NCI-H2081 treated with DMSO at 0.1 percent for 48 hours (cell line): ENCODE results near the gene CDRT4.

Source experiments
- DNase-seq: peaks from one replicate; lab custom pipeline; 2025; lab: John Stamatoyannopoulos, UW

Gene CDRT4

DNA sequence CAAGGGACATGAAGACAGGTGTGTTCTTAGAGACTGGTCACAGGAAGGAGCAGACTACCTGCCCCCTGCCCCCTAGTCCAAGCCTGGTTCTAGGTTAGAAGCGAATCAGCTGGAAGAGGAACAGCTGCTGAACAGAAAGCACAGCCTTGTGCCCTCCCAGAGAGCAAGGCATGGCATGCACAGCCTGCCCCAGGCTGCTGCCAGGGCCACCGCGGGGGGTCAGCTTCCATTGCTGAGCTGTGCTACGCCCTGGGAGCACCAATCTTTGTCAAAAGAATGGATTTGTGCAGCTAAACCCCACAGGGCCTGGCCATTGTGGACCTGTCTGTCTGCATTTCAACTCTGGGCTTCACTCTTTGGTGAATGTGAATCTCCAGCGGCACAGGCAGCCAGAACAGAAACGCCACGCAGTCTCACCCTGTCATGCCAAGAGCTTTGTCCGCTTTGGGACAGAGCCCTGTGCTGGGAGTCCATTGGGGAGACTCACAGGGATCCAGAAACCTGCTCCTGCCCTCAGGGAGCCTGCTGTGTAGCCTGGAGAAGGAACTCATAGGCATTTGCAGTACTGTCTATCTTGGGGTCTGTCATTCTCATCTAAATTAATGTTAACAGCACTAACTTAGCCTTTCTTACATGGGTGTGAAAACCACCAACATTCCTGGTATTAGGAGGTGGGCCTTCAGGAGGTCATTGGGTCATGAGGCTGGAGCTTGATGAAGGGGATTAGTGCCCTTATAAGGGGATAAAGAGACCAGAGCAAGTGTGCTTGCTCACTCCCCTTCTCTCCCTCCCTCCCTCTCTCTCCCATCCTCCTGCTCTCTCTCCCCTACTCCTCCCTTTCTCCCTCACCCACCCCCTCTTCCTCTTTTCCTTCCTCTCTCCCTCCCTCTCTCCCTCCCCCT is 25.6 kb upstream of the CDRT4 start:
- DNase-seq = no peak

DNA sequence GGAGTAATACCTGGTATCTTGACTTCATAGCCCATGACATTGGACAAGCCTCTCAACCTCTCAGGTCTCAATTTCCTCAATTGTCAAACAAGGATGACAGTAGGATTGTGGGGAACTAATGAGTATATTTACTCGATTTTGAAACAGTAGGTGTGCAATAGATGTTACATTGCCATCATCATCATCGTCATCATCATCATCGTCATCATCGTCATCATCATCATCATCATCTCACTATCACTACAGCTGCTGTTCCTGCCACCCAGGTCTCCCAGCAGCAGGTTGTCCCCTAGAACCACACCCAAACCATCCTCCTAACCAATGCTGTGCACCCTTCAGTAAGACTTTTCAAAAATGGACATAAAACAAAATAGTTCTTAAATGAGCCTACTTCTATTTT is 24.8 kb upstream of the CDRT4 start:
- no peak for DNase-seq

- DNase-seq = no peak
These were observed 23.3 kb upstream of the CDRT4 start for GRCh38 chr17:15490634-15491261.

GRCh38 chr17:15488557-15488956 is 21.1 kb upstream of the CDRT4 start:
- no peak for DNase-seq

DNA sequence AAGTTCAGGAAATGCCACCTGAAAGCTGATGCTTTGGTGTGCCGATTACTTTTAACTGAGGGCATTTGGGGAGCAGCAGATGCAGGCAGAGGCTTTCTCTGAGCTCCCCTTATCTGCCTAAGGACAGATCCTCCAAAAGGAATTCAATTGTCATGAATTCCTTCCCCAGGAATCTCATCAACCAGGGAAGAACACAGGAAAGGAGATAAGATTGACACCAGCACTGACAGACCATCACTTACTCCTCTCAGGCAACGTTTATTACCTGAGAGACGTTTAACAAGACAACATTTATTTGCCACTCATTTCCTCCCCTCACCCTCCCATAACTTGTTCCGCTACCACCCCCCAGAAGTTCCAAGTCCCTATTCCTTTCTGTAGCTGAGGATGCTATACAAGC is 17.6 kb upstream of the CDRT4 start:
- DNase-seq = no peak

GRCh38 chr17:15483431-15483830 is 16.0 kb upstream of the CDRT4 start:
- no peak for DNase-seq

GRCh38 chr17:15482476-15482875 is 15.1 kb upstream of the CDRT4 start:
- no peak for DNase-seq

GRCh38 chr17:15481481-15481880 is 14.1 kb upstream of the CDRT4 start:
- DNase-seq = no peak

DNA sequence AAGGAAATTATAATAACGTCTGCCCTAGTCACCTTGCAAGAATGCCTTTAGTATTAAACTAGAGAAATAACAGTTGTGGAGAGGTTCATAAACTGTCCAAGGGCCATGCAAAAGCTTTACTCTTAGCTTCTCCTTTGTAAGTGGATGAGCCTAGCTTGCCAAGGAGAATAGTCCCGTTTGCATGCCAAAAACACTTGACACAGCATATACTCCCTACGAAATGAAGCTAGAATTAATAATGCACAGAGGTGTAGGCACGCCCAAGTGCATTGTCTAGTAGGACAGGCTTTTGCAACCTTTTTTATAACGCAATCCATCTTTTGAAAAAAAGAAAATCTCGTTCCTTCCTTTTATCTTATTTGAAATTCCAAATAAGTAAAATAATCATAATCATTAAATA is 12.8 kb upstream of the CDRT4 start:
- no peak for DNase-seq

GRCh38 chr17:15479703-15480102 is 12.3 kb upstream of the CDRT4 start:
- no peak for DNase-seq

GRCh38 chr17:15478845-15479244 is 11.4 kb upstream of the CDRT4 start:
- no peak for DNase-seq

- DNase-seq = no peak
These were observed 8.4 kb upstream of the CDRT4 start for GRCh38 chr17:15475631-15476354.

GRCh38 chr17:15472891-15473290 is 5.5 kb upstream of the CDRT4 start:
- DNase-seq = no peak

DNA sequence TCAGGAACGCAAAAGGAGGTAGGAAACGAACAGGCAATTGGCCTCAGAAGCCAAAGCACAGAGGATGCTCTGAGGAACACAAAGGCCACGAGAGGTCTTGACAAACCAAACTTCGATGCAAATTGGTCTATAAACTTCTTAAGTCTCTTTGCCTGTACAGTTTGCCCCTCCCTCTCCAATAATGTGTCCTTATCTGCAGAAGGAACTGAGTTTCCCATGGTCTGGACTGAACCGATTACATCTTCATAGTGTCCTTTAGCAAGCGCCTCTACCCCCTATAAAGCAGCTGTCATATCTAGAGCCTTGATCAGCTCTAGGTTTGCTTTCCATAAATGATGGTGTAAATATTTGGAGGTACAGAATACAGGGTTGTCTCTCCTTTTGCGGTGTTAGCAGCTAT is 3.1 kb upstream of the CDRT4 start:
- no peak for DNase-seq

DNA sequence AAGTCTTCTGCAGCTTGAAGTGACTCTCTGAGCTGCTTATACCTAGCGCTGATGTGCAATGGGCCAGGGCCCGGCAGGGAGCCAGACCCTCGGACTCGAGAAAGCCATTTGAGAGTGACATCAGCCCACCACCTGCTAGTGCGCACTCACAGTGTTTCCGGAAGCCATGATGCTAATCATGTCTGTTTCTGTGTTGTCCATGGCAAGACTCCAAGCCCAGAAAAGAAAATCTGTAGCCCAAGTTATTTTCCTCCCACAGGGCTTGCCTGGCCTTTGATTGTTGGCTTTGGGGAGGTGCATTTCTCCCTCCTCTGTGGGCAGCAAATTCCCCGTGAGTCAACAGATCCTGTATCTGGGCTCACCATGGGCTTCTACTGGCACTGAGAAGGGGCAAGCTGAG is 1.8 kb upstream of the CDRT4 start:
- DNase-seq = no peak

GRCh38 chr17:15468126-15468525 is 705 bp upstream of the CDRT4 start:
- no peak for DNase-seq

DNA sequence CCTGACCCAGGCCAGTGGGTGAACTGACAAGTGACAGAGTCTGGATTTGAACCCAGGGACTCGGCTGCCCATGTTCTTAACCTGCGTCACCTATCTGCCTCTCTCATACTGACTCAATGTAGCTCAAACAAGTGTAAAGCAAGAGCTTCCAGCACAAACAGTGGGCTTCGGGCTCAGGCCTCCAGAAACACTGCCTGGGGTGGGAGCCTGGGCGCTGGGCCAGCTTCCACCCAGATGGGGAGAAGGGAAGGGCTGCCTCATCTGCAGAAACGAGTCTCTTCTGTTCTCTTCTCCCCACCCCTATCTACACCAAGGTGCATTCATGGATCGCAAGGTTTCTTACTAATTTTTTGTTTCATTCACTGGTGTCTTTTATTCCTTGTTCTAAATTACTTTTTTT is 1.3 kb downstream of the CDRT4 start:
- no peak for DNase-seq

- no peak for DNase-seq
These were observed 2.2 kb downstream of the CDRT4 start for GRCh38 chr17:15465045-15465701.

DNA sequence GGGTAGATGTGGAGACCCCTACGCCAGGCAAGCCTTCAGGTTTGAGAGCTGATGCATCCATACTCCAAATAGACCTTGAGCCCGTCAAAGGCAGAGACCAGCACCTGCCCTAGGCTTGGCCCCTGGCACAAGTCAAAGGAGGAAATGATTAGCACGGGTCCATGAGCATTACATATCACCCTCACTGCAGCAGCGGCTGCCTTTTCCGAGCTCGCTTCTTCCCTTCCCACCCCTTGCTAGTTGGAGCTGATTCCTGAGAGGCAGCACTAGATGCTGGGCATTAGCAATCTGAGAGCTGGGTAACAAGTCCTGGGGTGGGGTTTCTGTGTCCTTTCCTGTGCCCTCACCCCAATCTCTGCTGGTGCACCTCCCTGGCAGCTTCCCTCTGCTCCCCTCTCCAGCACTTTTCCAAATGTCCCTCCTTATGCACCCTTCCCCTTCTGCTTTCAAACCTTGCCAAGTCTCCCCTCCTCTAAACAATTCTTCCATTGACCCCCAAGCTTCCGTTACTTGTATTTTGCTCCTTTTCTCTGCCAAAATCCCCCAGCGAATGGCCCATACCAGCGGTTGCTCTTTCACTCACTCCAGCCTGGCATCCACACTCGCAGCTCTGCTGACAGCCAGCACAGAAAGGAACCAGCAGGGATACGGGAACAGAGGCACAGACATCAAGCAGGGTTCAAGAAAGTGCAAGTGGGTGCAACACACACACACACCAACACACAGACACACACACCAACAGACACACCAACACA is 3.0 kb downstream of the CDRT4 start:
- DNase-seq = no peak

DNA sequence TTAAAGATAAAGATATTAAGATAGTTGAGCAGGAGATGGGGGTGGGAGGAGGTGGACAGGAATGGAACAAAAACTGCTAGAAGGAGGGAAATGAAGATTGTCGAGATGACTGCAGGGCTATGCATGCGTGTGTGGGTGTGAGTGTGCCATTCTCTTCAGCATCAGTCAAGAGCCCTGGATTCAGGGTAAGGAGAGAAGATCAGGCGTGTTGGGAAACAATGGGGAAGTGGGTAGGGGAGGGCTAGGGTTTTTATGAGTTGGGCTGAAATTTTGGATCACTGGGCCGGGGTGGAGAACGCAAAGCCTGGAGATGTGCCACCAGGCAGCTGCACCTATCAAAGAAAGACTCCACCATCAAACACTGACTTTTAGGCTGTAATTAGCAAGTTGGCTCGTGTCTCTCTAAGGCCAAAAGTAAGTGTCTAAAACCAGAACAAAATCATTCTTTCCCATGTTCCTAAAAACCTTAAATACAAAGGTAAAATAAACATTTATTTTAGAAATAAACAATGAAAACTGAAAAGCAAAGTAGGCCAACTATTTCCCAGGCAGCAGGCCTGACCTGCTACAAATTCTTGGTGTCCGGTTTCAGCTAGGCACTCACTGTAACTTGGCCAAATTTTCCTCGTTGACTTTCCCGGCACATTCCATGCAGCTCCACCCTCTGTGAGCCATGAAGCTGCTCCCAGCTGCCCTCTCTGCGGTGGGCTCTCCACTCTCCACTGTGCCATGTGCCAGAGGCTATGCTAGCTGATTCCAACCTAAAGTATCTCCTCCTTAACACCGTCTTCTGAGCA is 4.2 kb downstream of the CDRT4 start:
- DNase-seq = no peak

GRCh38 chr17:15457723-15458094 is 9.7 kb downstream of the CDRT4 start:
- no peak for DNase-seq
